ENCODE results near the gene CCT8. TPM values are rescaled to one million over a fixed set of nuclear protein-coding genes. Genes with fewer than 3 reads are reported as not detected.

CCT8 gene
- total and polyA plus RNA-seq, 2 of the 8 experiments (the other 6 are each of a cell fraction or from before 2014, with no cell fraction given): 151 to 319 TPM

GRCh38 chr21:29082046-29082815 lies 8.8 kb upstream of the CCT8 start:
- WGBS, 2 experiments (ENCODE audit: extremely low coverage in 1 of 2, insufficient coverage in 1 of 2, insufficient read length in 1 of 2, insufficient replicate concordance in 2 of 2, low coverage in 1 of 2, low lambda C conversion rate in 2 of 2, missing lambda C conversion rate in 1 of 2): 80% methylated on average over 3 of the region's 3 CpGs; no CpG with 5 or more reads in 1 of the 2 experiments
- H3K23ac ChIP-seq (ENCODE audit: insufficient read length): no peak overlapping the region
- H4K8ac ChIP-seq (ENCODE audit: extremely low read depth, insufficient read depth, low read length): no peak overlapping the region
- H3K79me1 ChIP-seq (ENCODE audit: low read depth, low read length): no peaks in the 10 kb centered on the region
- no peak overlapping the region for H4K91ac ChIP-seq (replicated peaks; ENCODE audit: insufficient read length, low read length)
- H4K5ac ChIP-seq (ENCODE audit: insufficient read length, low read depth, low read length): no peak overlapping the region
- no peak overlapping the region for H2BK120ac ChIP-seq (replicated peaks; ENCODE audit: low read depth, low read length)
- no peak overlapping the region for H3K4me3 ChIP-seq (ENCODE audit: extremely low read depth in 1 of 4, insufficient read depth in 2 of 4, low read depth in 3 of 4, low read length in 4 of 4)
- no peak overlapping the region for H2BK20ac ChIP-seq (ENCODE audit: low read length)
- POLR2A ChIA-PET (ENCODE audit: partially characterized antibody): interaction anchor here (1.3 kb wide), 1 partner anchor 8 kb away, joined by 4 read pairs; no protein-coding TSS in a partner anchor
- no peak overlapping the region for H3K56ac ChIP-seq (replicated peaks; ENCODE audit: insufficient read length, low read depth, low read length)
- no peak for DNase-seq (ENCODE audit: low read depth in 1 of 2, low spot score in 2 of 2)
- H3K4ac ChIP-seq (replicated peaks; ENCODE audit: insufficient read length, low read depth, low read length): no peak overlapping the region
- H3K4me2 ChIP-seq (ENCODE audit: insufficient read depth in 1 of 2, low read depth in 2 of 2, low read length in 2 of 2): no peak overlapping the region
- no peak overlapping the region for H3K27ac ChIP-seq (ENCODE audit: low read depth, low read length)
- no peak overlapping the region for H3K9ac ChIP-seq (replicated peaks in 1 of 4; ENCODE audit: extremely low read depth in 1 of 4, low read depth in 3 of 4, low read length in 3 of 4)
- H3K79me2 ChIP-seq (ENCODE audit: control insufficient read depth in 1 of 2, insufficient read depth in 2 of 2, low read length in 2 of 2): no peaks in the 10 kb centered on the region
- peak overlapping the region; percentile 90; the same call in 1 of the 2 replicates for H2AFZ ChIP-seq (ENCODE audit: low read length)
- no peak overlapping the region for H3K14ac ChIP-seq (ENCODE audit: insufficient read length)
- FAIRE-seq: no peak
- H3K36me3 ChIP-seq (ENCODE audit: control insufficient read depth in 2 of 4, insufficient read depth in 4 of 4, low read length in 3 of 4): no peaks in the 10 kb centered on the region
- H3K23me2 ChIP-seq (ENCODE audit: low read depth, low read length): no peaks in the 10 kb centered on the region
- H2BK12ac ChIP-seq (ENCODE audit: low read depth, low read length): no peak overlapping the region
- no peak overlapping the region for H3K18ac ChIP-seq (ENCODE audit: extremely low read depth, low read length)
- H2BK15ac ChIP-seq (ENCODE audit: low read length): no peak overlapping the region
- no peaks in the 10 kb centered on the region for H3K9me3 ChIP-seq (ENCODE audit: insufficient read depth in 2 of 2, low read depth in 1 of 2, low read length in 1 of 2)
- CTCF ChIA-PET (ENCODE audit: partially characterized antibody): interaction anchor here (0.6 kb wide), 1 partner anchor 266 kb away, joined by 3 read pairs; no protein-coding TSS in a partner anchor
- H3K4me1 ChIP-seq (replicated peaks in 1 of 4; ENCODE audit: control insufficient read depth in 3 of 4, insufficient read depth in 4 of 4, low read length in 3 of 4): peaks cover 0 to 3% (median 0%) of the 10 kb centered on the region in 4 experiments; a peak in 1 of 7 replicates
- no peaks in the 10 kb centered on the region; a peak in 1 of 7 replicates for H3K27me3 ChIP-seq (replicated peaks in 1 of 4; ENCODE audit: control insufficient read depth in 3 of 4, extremely low read depth in 1 of 4, insufficient read depth in 3 of 4, low read length in 3 of 4)
- no peak overlapping the region for H2BK5ac ChIP-seq (ENCODE audit: low read depth, low read length)
- H4K20me1 ChIP-seq (replicated peaks in 1 of 2; ENCODE audit: control insufficient read depth in 1 of 2, insufficient read depth in 2 of 2, low read length in 2 of 2): no peaks in the 10 kb centered on the region
- H2AK5ac ChIP-seq (ENCODE audit: low read depth, low read length): no peak overlapping the region
- TF ChIP-seq RAD21 (IDR thresholded peaks at IDR 0.05 in 1 of 2, conservative IDR thresholded peaks at IDR 0.05 in 1 of 2; ENCODE audit: low read depth in 2 of 2, low read length in 2 of 2) (no peak), HDAC2 (IDR thresholded peaks at IDR 0.05; ENCODE audit: borderline replicate concordance in 1 of 2, low read depth in 2 of 2, low read length in 2 of 2) (no peak), ATF3 (IDR thresholded peaks at IDR 0.05; ENCODE audit: insufficient read depth, low read depth, low read length) (no peak), TCF12 (IDR thresholded peaks at IDR 0.05; ENCODE audit: low read depth, low read length) (no peak), TAF7 (optimal IDR thresholded peaks at IDR 0.05; ENCODE audit: borderline replicate concordance, low read depth, low read length) (no peak), BRCA1 (IDR thresholded peaks at IDR 0.05; ENCODE audit: low read depth, low read length) (no peak), BACH1 (IDR thresholded peaks at IDR 0.05; ENCODE audit: low read length) (no peak), RBBP5 (IDR thresholded peaks at IDR 0.05; ENCODE audit: borderline replicate concordance, low read depth, low read length) (no peak), HDAC6 (IDR thresholded peaks at IDR 0.05; ENCODE audit: low read depth, low read length) (no peak), RNF2 (IDR thresholded peaks at IDR 0.05; ENCODE audit: borderline replicate concordance, low read depth, low read length, missing control alignments, poor library complexity, severe bottlenecking) (no peak)
